Lower leg skin (tissue), 4 donors: ENCODE measurements around the gene CSNK2B. TPM values are rescaled to one million over a fixed set of nuclear protein-coding genes. Genes with fewer than 3 reads are reported as not detected.

Source experiments
- DNase-seq, 2 donors: peaks; one replicate each; pipeline ENCODE4 v3.0.0-alpha.2; 2019; ENCODE audit warnings: low spot score in 2 of 2
- H3K4me3 ChIP-seq: fragments of 200-600 bp; sonication (generic); 2 replicates; pipeline ENCODE4 v1.5.1; 2017; ENCODE audit warnings: mild to moderate bottlenecking, low read depth; ENCODE audit not compliant: poor library complexity, severe bottlenecking
- CTCF ChIP-seq, 3 donors: fragments of 450-650 bp; IDR thresholded peaks; one replicate each; pipeline ENCODE4 v1.5.1; 2016; ENCODE audit warnings: antibody characterized with exemption in 3 of 3, mild to moderate bottlenecking in 3 of 3, moderate library complexity in 2 of 3
- POLR2A ChIP-seq, 2 donors: fragments of 450-650 bp; IDR thresholded peaks; one replicate each; pipeline ENCODE4 v1.6.1; 2016 to 2017; ENCODE audit warnings: antibody characterized with exemption in 2 of 2, mild to moderate bottlenecking in 1 of 2, moderate library complexity in 1 of 2
- WGBS, 2 donors: methylation state at CpG; one replicate each; pipeline ENCODE4 v1.1.5; 2018; 5-methylcytosine and 5-hydroxymethylcytosine counted together
- intact Hi-C: fragments of 100-400 bp; cut with DNase I; formaldehyde crosslinking; loops from one replicate; pipeline ENCODE4 v1.15.0; 2023; ENCODE audit warnings: low total_unique reads
- total RNA-seq, 4 donors: library from RNA; depleted of rRNA; stranded (reverse); fragments of >200 nt; gene quantifications; one replicate each; pipeline ENCODE4 v1.1.0, GENCODE V29; 2016

The CSNK2B gene
- total RNA-seq, 4 donors from 2014 or later: 328 to 447 (median 416) TPM

- intact Hi-C loops: no loop called here
- TF ChIP-seq POLR2A (IDR thresholded peaks at IDR 0.05): no peak
- no peak for TF ChIP-seq CTCF (IDR thresholded peaks at IDR 0.05)
- no peak overlapping the region for H3K4me3 ChIP-seq
- 74 to 77% methylated on average over 4 of the region's 4 CpGs for WGBS, 2 donors
- DNase-seq: no peak
Measured at GRCh38 chr6:31658158-31658688, 7.7 kb upstream of the CSNK2B start.

DNA sequence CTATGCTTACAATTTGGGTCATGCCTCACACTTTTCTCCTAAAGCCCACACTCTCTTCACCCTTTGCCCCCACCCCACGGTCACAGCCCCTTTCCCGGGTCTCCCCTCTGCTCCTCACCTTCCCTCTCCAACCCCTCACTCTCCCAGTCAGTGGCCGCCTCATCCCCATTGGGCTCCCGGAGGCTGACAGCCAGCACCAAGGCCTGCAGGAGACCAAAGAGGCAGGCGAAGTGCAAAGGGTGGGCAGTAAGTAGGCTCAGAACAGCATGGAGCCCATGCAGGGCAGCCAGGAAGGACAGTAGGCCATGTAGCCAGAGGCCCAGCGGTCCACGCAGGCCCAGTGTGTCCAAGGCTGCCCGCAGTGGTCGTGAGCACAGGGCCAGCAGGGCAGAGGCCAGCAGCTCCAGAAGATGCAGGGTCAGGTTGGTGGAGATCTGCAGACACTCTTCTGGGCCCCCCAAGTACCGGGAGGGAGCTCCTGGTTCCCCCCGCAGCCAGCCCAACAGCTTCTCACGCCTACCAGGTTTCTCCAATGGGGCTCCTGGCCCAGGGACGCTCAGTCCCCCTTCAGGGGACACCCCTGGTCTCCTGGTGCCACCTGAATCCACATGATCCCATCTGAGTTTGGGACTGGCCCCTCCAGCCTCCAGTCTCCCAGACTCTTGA, 6.8 kb upstream of the CSNK2B start:
- intact Hi-C loops: no loop called here
- H3K4me3 ChIP-seq: peak overlapping the region; percentile 77
- TF ChIP-seq CTCF (IDR thresholded peaks at IDR 0.05) (no peak), POLR2A (IDR thresholded peaks at IDR 0.05) (no peak)
- no peak for DNase-seq
- WGBS, 2 donors: 81 to 87% methylated on average over 11 to 13 of the region's 13 CpGs

- intact Hi-C loops: no loop called here
- H3K4me3 ChIP-seq: peak overlapping the region; percentile 77
- DNase-seq: peak in 1 of 2 donors; percentile 36
- WGBS, 2 donors: 15 to 24% methylated on average over 5 to 12 of the region's 13 CpGs
- TF ChIP-seq POLR2A (IDR thresholded peaks at IDR 0.05) (no peak), CTCF (IDR thresholded peaks at IDR 0.05) (no peak)
Measured at GRCh38 chr6:31659649-31660380, 6.1 kb upstream of the CSNK2B start.

DNA sequence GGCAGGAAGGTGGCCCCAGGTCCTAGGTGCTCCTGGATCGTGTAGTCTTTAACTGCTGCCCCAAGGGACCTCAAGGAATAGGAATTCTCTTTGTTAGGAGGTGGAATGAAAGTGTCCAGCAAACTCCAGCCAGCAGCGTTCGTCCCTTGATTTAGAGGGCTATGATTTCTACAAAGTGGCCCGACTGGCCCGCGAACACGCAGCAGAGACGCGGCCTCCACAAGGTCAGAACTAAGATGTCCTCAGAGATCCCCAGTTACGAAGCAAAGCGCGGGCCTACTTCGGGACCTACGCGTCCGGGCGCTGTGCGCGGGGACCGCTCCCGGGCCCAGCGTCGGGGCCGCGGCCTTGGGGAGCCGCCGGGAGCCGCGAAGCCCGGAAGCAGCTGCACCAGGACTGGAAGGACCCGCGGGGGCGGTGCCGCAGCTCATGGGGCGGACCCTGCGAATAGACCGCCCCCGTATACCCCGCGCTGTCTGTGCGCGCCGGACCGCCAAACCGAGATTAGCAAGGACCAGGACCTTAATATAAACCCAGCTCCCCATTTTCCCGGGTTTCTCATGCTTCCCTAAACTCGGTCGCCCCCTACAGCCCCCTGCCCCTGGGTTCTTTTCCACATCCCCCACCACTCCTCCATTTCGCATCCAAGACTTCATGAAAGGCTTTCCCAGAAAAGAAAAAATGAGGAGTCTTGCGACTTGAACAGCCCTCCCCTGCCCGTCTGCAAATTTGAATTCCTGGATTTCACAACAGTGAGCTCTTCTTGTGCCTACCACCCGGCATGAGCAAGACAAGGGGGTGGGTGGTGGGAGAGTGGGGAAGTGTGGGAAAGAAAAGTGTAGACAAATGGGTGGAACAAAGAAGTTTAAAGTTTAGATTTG, 5.3 kb upstream of the CSNK2B start, which contains the start of gene C6orf47:
C6orf47 (minus strand) TSS at position 398 of the 881 bp plus-strand sequence. CDS start 831 bp downstream, outside the sequence.
- DNase-seq: peak; percentile 74 to 97
- intact Hi-C loops: no loop called here
- WGBS, 2 donors: 0 to 1% methylated on average over 38 to 40 of the region's 52 CpGs
- H3K4me3 ChIP-seq: peak within 1 kb of the TSS; percentile 77
- TF ChIP-seq POLR2A (IDR thresholded peaks at IDR 0.05) (peak in 1 of 2 donors; percentile 34), CTCF (IDR thresholded peaks at IDR 0.05) (no peak)

- intact Hi-C loops: no loop called here
- WGBS, 2 donors: 76% methylated on average over 12 of the region's 12 CpGs
- no peak for TF ChIP-seq POLR2A (IDR thresholded peaks at IDR 0.05)
- TF ChIP-seq CTCF (IDR thresholded peaks at IDR 0.05): no peak
Measured at GRCh38 chr6:31661262-31662123, 4.4 kb upstream of the CSNK2B start.

More at GRCh38 chr6:31661262-31662123, 4.4 kb upstream of the CSNK2B start:
- DNase-seq: no peak
- no peak overlapping the region for H3K4me3 ChIP-seq
